Neural progenitor cell (in vitro differentiated cells): Measurements from ENCODE around the gene RIBC2. TPM values are rescaled to one million over a fixed set of nuclear protein-coding genes. Genes with fewer than 3 reads are reported as not detected.
A peak's percentile ranks its signal among the peaks of the same experiment; 100 is the strongest.
"Not testable (repeated sequence)": the region's sequence is repeated elsewhere in the genome, so short reads cannot be mapped to it uniquely, and the experiment has no call there.

Experiments used
- DNase-seq: peaks from one replicate; pipeline ENCODE4 v3.0.0-alpha.2; 2016; ENCODE audit warnings: low spot score
- H2AFZ ChIP-seq: fragments of 200-600 bp; sonication (generic); replicated peaks from 2 replicates; pipeline ENCODE4 v1.6.1; 2016; ENCODE audit warnings: antibody characterized with exemption
- H3F3A ChIP-seq: fragments of 200-600 bp; sonication (generic); 2 replicates; pipeline ENCODE4 v1.6.1; 2016; ENCODE audit warnings: antibody characterized with exemption, low read depth
- H3K27ac ChIP-seq: fragments of 200-600 bp; sonication (generic); 2 replicates; pipeline ENCODE4 v1.5.1; 2016; ENCODE audit warnings: mild to moderate bottlenecking
- H3K27me3 ChIP-seq: fragments of 200-600 bp; sonication (generic); 2 replicates; pipeline ENCODE4 v1.6.1; 2016; ENCODE audit warnings: mild to moderate bottlenecking, moderate library complexity
- H3K36me3 ChIP-seq: fragments of 200-600 bp; sonication (generic); 2 replicates; pipeline ENCODE4 v1.5.1; 2016
- H3K4me1 ChIP-seq: fragments of 200-600 bp; sonication (generic); 2 replicates; pipeline ENCODE4 v1.6.1; 2016; ENCODE audit warnings: mixed run types
- H3K4me2 ChIP-seq: fragments of 200-600 bp; sonication (generic); 2 replicates; pipeline ENCODE4 v1.6.1; 2016
- H3K4me3 ChIP-seq: fragments of 200-600 bp; sonication (generic); 2 replicates; pipeline ENCODE4 v1.5.1; 2016
- H3K79me2 ChIP-seq: fragments of 200-600 bp; sonication (generic); 2 replicates; pipeline ENCODE4 v1.6.1; 2016; ENCODE audit warnings: low read depth
- H3K9ac ChIP-seq: fragments of 200-600 bp; sonication (generic); 2 replicates; pipeline ENCODE4 v1.6.1; 2016
- H3K9me3 ChIP-seq: fragments of 200-600 bp; sonication (generic); 2 replicates; pipeline ENCODE4 v1.5.1; 2016; ENCODE audit warnings: low read depth
- H4K20me1 ChIP-seq: fragments of 200-600 bp; sonication (generic); 2 replicates; pipeline ENCODE4 v1.6.1; 2016; ENCODE audit warnings: low read depth
- H3K27ac Mint-ChIP-seq: 3 replicates; pipeline ENCODE4 v1.8.0; 2021; ENCODE audit warnings: mixed read lengths
- H3K27me3 Mint-ChIP-seq: 2 replicates; pipeline ENCODE4 v1.8.0; 2022; ENCODE audit warnings: low read depth, mild to moderate bottlenecking, inconsistent platforms, moderate library complexity, mixed read lengths; ENCODE audit not compliant: insufficient read depth
- H3K36me3 Mint-ChIP-seq: 3 replicates; pipeline ENCODE4 v1.8.0; 2021; ENCODE audit warnings: mixed read lengths
- H3K4me1 Mint-ChIP-seq: 3 replicates; pipeline ENCODE4 v1.8.0; 2021; ENCODE audit warnings: mixed read lengths
- H3K4me3 Mint-ChIP-seq: 3 replicates; pipeline ENCODE4 v1.8.0; 2021; ENCODE audit warnings: mild to moderate bottlenecking, moderate library complexity, mixed read lengths
- H3K9me3 Mint-ChIP-seq: 3 replicates; pipeline ENCODE4 v1.8.0; 2020; ENCODE audit warnings: mixed read lengths
- CTCF ChIP-seq: fragments of 200-600 bp; sonication (generic); IDR thresholded peaks from 2 replicates; pipeline ENCODE4 v1.5.1; 2017; ENCODE audit warnings: antibody characterized with exemption, mild to moderate bottlenecking
- EZH2 ChIP-seq: fragments of 200-600 bp; sonication (generic); IDR thresholded peaks from 2 replicates; pipeline ENCODE4 v1.6.1; 2017; ENCODE audit warnings: antibody characterized with exemption, mild to moderate bottlenecking, moderate library complexity
- EZH2phosphoT487 ChIP-seq: fragments of 200-600 bp; sonication (generic); IDR thresholded peaks from 2 replicates; pipeline ENCODE4 v1.6.1; 2017; ENCODE audit warnings: antibody characterized with exemption
- total RNA-seq: library from RNA; depleted of rRNA; stranded (reverse); fragments of >200 nt; gene quantifications from 2 replicates; pipeline ENCODE4 v1.2.3, GENCODE V29; 2015; ENCODE audit warnings: low replicate concordance

RIBC2 gene
- total RNA-seq, 1 donor from 2014 or later, result 2.0 TPM

- Mint-ChIP-seq H3K36me3 (no peaks in the 10 kb centered on the region), H3K9me3 (no peaks in the 10 kb centered on the region), H3K4me3 (peak overlapping the region; percentile 60), H3K4me1 (peaks cover 21% of the 10 kb centered on the region), H3K27ac (peak overlapping the region; percentile 30), H3K27me3 (peaks cover 14% of the 10 kb centered on the region)
- Histone ChIP-seq H3K79me2 (no peaks in the 10 kb centered on the region), H3K27ac (no peak overlapping the region), H3K9me3 (no peaks in the 10 kb centered on the region), H3K4me2 (no peak overlapping the region), H3K36me3 (no peaks in the 10 kb centered on the region), H3F3A (no peaks in the 10 kb centered on the region), H3K4me1 (peaks cover 4% of the 10 kb centered on the region), H2AFZ (peak overlapping the region; percentile 83), H3K9ac (no peak overlapping the region), H4K20me1 (no peaks in the 10 kb centered on the region), H3K4me3 (no peak overlapping the region), H3K27me3 (no peaks in the 10 kb centered on the region)
- peak; percentile 90 for DNase-seq
- peak; percentile 96 for TF ChIP-seq CTCF
- no peak for TF ChIP-seq EZH2
- no peak for TF ChIP-seq EZH2phosphoT487
Observed at GRCh38 chr22:45435544-45436139, 22.1 kb downstream of the RIBC2 start.

- not testable (repeated sequence) for H4K20me1 ChIP-seq, H3K4me1 ChIP-seq, H3K27ac ChIP-seq, H3K9ac ChIP-seq, H3K4me3 ChIP-seq, DNase-seq, H3K27me3 ChIP-seq, H3K36me3 Mint-ChIP-seq, H2AFZ ChIP-seq, H3K27ac Mint-ChIP-seq, H3K9me3 ChIP-seq, H3K79me2 ChIP-seq, H3K9me3 Mint-ChIP-seq, H3K4me2 ChIP-seq, H3K4me3 Mint-ChIP-seq, H3F3A ChIP-seq, H3K36me3 ChIP-seq
- peaks cover 15% of the 10 kb centered on the region for H3K27me3 Mint-ChIP-seq
- peaks cover 31% of the 10 kb centered on the region for H3K4me1 Mint-ChIP-seq
Observed at GRCh38 chr22:45436871-45437517, 23.5 kb downstream of the RIBC2 start.

- Histone ChIP-seq H3K27ac (no peak overlapping the region), H3K4me1 (peaks cover 11% of the 10 kb centered on the region), H2AFZ (no peak overlapping the region), H3K9ac (no peak overlapping the region), H4K20me1 (no peaks in the 10 kb centered on the region), H3F3A (peaks cover 4% of the 10 kb centered on the region), H3K4me3 (no peak overlapping the region), H3K27me3 (no peaks in the 10 kb centered on the region), H3K9me3 (no peaks in the 10 kb centered on the region), H3K79me2 (no peaks in the 10 kb centered on the region), H3K36me3 (no peaks in the 10 kb centered on the region), H3K4me2 (no peak overlapping the region)
- Mint-ChIP-seq H3K9me3 (no peaks in the 10 kb centered on the region), H3K4me1 (peaks cover 36% of the 10 kb centered on the region), H3K36me3 (no peaks in the 10 kb centered on the region), H3K4me3 (peak overlapping the region; percentile 43), H3K27ac (peak overlapping the region; percentile 71), H3K27me3 (peaks cover 16% of the 10 kb centered on the region)
- no peak for DNase-seq
- TF ChIP-seq EZH2 (no peak), CTCF (no peak), EZH2phosphoT487 (no peak)
Observed at GRCh38 chr22:45438336-45438735, 24.8 kb downstream of the RIBC2 start.

- H3K9me3 Mint-ChIP-seq, H3K36me3 Mint-ChIP-seq, H3K9me3 ChIP-seq: not testable (repeated sequence)
Observed at GRCh38 chr22:45440688-45441087, 27.2 kb downstream of the RIBC2 start.

More at GRCh38 chr22:45440688-45441087, 27.2 kb downstream of the RIBC2 start:
- DNase-seq, H2AFZ ChIP-seq, H3K27ac ChIP-seq, H4K20me1 ChIP-seq, H3K4me2 ChIP-seq, H3K4me1 ChIP-seq, H3K79me2 ChIP-seq, H3K4me3 ChIP-seq, H3K36me3 ChIP-seq, H3K27me3 ChIP-seq, H3K9ac ChIP-seq, H3K4me3 Mint-ChIP-seq, H3F3A ChIP-seq: not testable (repeated sequence)
- Mint-ChIP-seq H3K27ac (peak overlapping the region; percentile 84), H3K4me1 (peaks cover 23% of the 10 kb centered on the region), H3K27me3 (peaks cover 17% of the 10 kb centered on the region)
